Skeletal muscle satellite cell (primary cell): ENCODE measurements around the gene LMX1A.

Experiments
- H3K27me3 ChIP-seq: 2 replicates; pipeline ENCODE4 v1.7.0; 2013; ENCODE audit warnings: low read length; ENCODE audit not compliant: control insufficient read depth, insufficient read depth
- H3K36me3 ChIP-seq: 2 replicates; pipeline ENCODE4 v1.7.0; 2013; ENCODE audit warnings: mild to moderate bottlenecking, control low read depth, low read length; ENCODE audit not compliant: insufficient read depth
- H3K4me1 ChIP-seq: 2 replicates; pipeline ENCODE4 v1.7.0; 2013; ENCODE audit warnings: low read length; ENCODE audit not compliant: control insufficient read depth, insufficient read depth
- H3K4me2 ChIP-seq: 2 replicates; pipeline ENCODE4 v1.7.0; 2013; ENCODE audit warnings: mild to moderate bottlenecking, low read length
- H3K4me3 ChIP-seq: 2 replicates; pipeline ENCODE4 v1.7.0; 2013; ENCODE audit warnings: low read length
- H3K9ac ChIP-seq: 2 replicates; pipeline ENCODE4 v1.7.0; 2013; ENCODE audit warnings: mild to moderate bottlenecking, low read depth, low read length, moderate library complexity
- H3K9me3 ChIP-seq: replicated peaks from 2 replicates; pipeline ENCODE4 v1.7.0; 2013; ENCODE audit warnings: mild to moderate bottlenecking, control low read depth, low read length

The LMX1A gene

DNA sequence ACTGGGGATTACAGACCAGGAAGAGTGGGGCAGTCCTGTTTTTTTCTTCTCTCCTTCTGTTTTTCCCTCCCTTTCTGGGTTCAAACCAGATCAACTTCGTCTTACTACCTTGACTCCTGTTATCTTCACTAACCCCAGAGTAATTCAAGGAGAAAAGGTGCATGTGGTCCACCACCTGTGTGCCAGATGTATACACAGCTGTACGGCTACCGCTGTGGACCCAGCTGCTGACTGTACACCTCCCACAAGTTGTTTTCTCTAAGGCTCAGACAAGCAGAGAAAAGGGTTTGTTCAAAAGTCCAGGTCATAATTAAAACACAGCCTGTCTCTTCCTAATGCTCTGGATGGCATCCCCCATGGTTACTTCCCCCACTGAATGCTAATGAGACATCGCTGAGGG lies 102.1 kb downstream of the LMX1A start:
- H3K4me1 ChIP-seq = no peaks in the 10 kb centered on the region

GRCh38 chr1:165253818-165254254 lies 102.7 kb downstream of the LMX1A start:
- Histone ChIP-seq H3K9me3 (no peaks in the 10 kb centered on the region), H3K4me3 (no peak overlapping the region), H3K27me3 (no peaks in the 10 kb centered on the region), H3K4me1 (no peaks in the 10 kb centered on the region), H3K9ac (no peak overlapping the region), H3K4me2 (no peak overlapping the region), H3K36me3 (no peaks in the 10 kb centered on the region)

More for the DNA sequence above, 102.1 kb downstream of the LMX1A start:
- Histone ChIP-seq H3K27me3 (peaks cover 2% of the 10 kb centered on the region), H3K36me3 (no peaks in the 10 kb centered on the region), H3K4me2 (no peak overlapping the region), H3K9ac (no peak overlapping the region), H3K4me3 (no peak overlapping the region), H3K9me3 (no peaks in the 10 kb centered on the region)

DNA sequence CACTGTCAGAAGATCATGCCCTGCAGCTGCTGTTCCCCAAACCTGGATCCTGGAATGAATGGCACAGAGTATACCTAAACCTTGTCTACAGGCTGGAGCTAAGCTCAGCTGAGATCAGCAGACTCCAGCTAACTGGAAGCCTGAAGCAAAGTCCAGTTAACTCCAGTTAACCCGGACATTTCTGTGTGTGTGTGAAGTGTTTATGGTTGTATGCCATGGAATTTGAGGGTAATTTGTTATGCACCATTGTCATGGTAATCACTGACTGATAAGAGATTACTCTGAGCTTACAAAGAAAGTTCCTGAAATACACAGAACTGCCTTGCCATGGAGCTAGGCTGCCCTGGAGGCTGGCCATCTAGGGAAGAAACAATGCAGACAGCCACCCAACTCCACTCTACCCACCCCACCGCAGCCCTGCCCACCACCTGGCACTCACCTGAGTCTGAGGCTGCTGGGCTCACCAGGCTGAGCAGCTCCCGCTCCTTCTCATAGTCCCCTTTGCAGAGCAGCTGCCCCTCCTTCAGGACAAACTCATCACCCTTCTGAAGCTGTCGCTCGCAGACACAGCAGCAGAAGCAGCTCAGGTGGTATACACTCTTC lies 107.4 kb downstream of the LMX1A start:
- no peaks in the 10 kb centered on the region for H3K27me3 ChIP-seq
- no peak overlapping the region for H3K4me3 ChIP-seq
- no peak overlapping the region for H3K4me2 ChIP-seq
- H3K36me3 ChIP-seq = no peaks in the 10 kb centered on the region
- no peak overlapping the region for H3K9ac ChIP-seq
- no peaks in the 10 kb centered on the region for H3K9me3 ChIP-seq
- H3K4me1 ChIP-seq = no peaks in the 10 kb centered on the region

- H3K4me2 ChIP-seq = no peak overlapping the region
- H3K9me3 ChIP-seq = no peaks in the 10 kb centered on the region
- H3K9ac ChIP-seq = no peak overlapping the region
- H3K4me1 ChIP-seq = no peaks in the 10 kb centered on the region
- H3K4me3 ChIP-seq = no peak overlapping the region
- H3K36me3 ChIP-seq = no peaks in the 10 kb centered on the region
- H3K27me3 ChIP-seq = peaks cover 7% of the 10 kb centered on the region
Observed at GRCh38 chr1:165241952-165242351, 114.6 kb downstream of the LMX1A start.

- H3K27me3 ChIP-seq = peaks cover 13% of the 10 kb centered on the region
Observed at GRCh38 chr1:165241321-165241720, 115.2 kb downstream of the LMX1A start.

DNA sequence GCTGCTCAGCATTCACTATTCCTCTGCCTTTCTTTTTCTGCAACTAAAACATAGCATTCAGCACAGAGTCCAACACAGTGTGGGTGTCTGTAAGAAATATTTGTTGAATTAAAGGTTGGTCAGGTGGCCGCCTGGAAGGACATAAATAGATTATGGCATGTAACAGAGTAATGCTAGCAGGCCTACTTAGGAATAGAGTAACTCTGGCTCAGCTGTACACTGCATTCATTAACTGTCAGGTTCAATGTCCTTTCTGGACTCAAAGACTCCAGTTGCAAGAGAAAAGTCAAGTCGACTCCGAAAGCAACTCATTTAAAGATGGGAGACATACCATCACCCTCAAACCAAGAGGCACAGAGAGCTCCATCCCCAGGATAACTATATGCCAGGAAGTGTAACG lies 116.0 kb downstream of the LMX1A start:
- Histone ChIP-seq H3K27me3 (peaks cover 21% of the 10 kb centered on the region), H3K9ac (no peak overlapping the region), H3K36me3 (no peaks in the 10 kb centered on the region), H3K9me3 (no peaks in the 10 kb centered on the region), H3K4me2 (no peak overlapping the region), H3K4me3 (no peak overlapping the region), H3K4me1 (no peaks in the 10 kb centered on the region)

More at GRCh38 chr1:165241321-165241720, 115.2 kb downstream of the LMX1A start:
- H3K9me3 ChIP-seq = no peaks in the 10 kb centered on the region
- H3K4me3 ChIP-seq = no peak overlapping the region
- no peak overlapping the region for H3K9ac ChIP-seq
- H3K4me2 ChIP-seq = no peak overlapping the region
- no peaks in the 10 kb centered on the region for H3K36me3 ChIP-seq
- H3K4me1 ChIP-seq = no peaks in the 10 kb centered on the region

DNA sequence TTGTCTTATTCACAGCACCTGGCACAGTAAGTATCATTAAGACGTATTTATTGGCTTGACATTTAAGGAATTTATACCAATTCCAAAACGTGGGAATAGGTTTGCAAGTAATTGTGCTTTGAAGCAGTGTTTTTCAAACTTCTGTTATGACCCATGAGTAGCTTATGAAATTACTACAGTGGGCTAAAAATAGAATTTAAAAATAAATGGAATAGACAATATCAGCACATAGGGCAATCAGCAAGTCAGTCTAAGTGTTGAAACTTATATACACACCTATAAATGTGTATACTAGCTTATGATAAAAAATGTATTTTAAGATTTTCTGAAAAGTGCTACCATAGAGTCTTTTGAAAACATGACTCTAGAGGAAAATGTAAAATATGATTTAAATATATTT lies 116.6 kb downstream of the LMX1A start:
- Histone ChIP-seq H3K4me1 (no peaks in the 10 kb centered on the region), H3K4me2 (no peak overlapping the region), H3K9ac (no peak overlapping the region), H3K27me3 (peaks cover 27% of the 10 kb centered on the region), H3K4me3 (no peak overlapping the region), H3K9me3 (no peaks in the 10 kb centered on the region), H3K36me3 (no peaks in the 10 kb centered on the region)

DNA sequence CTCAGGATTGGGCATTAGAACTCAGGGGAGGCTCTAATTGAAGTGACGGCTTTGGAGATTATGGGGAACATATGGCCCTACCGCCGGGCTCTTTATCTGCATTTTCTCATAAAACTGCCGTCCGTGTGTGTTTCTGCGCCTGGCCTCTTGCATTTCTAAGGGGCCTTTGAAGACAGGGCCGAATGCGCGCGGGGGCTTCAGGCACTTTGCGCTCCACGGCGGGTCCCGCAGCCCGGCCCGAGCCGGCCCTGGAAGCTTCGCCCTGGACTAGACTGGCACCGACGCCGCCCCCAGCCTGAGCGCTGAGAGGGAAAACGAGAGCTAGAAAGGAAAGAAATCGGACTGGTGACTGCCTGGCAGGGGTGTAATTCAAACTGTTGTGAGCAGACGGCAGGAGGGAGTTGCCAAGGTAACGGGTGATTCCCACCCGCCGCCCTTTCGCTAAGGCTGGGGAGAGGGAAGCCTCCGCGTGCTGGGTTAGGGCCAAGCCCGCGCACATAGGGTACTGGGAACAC lies 120.7 kb downstream of the LMX1A start:
- H3K4me1 ChIP-seq = no peaks in the 10 kb centered on the region
- no peak overlapping the region for H3K4me3 ChIP-seq
- H3K9ac ChIP-seq = no peak overlapping the region

DNA sequence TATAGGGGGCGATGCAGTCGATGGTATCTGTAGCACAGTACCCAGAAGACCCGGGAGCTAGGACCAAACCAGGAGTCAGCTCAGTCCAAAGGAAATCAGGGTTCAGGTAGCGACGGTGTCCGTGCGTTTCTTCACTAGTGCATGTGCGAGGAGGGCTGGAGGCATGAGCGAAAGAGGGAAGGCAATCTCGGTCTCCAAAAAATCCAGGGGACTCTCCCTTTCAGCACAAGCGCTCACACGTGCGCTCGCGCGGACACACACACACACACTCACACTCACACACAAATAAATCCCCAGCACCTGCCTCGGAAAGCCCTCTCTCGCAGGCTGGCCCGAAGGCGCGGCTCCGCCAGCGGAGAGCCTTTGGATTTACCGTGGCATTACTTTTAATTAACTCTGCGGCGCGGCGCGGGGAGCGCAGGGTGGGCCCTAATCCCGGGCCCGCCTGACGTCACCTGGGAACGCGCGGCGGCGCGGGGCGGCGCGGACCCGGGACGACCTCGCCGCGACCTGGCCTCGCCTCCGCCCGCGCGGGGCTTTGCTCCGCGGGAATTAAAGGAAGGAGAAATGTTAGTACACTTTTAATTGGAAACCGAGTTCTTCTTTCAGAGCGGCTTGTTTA lies 121.2 kb downstream of the LMX1A start:
- no peak overlapping the region for H3K4me3 ChIP-seq
- H3K4me2 ChIP-seq = peak overlapping the region; percentile 41
- H3K9me3 ChIP-seq = no peaks in the 10 kb centered on the region
- H3K27me3 ChIP-seq = peaks cover 33% of the 10 kb centered on the region
- no peaks in the 10 kb centered on the region for H3K36me3 ChIP-seq
- H3K9ac ChIP-seq = no peak overlapping the region
- no peaks in the 10 kb centered on the region for H3K4me1 ChIP-seq

More for the DNA sequence above, 120.7 kb downstream of the LMX1A start:
- Histone ChIP-seq H3K27me3 (peaks cover 33% of the 10 kb centered on the region), H3K4me2 (peak overlapping the region; percentile 41), H3K36me3 (no peaks in the 10 kb centered on the region), H3K9me3 (no peaks in the 10 kb centered on the region)

- Histone ChIP-seq H3K4me2 (no peak overlapping the region), H3K9ac (no peak overlapping the region), H3K4me1 (no peaks in the 10 kb centered on the region), H3K27me3 (peaks cover 33% of the 10 kb centered on the region), H3K4me3 (no peak overlapping the region), H3K36me3 (no peaks in the 10 kb centered on the region), H3K9me3 (no peaks in the 10 kb centered on the region)
Observed at GRCh38 chr1:165234149-165234548, 122.4 kb downstream of the LMX1A start.

GRCh38 chr1:165228676-165229075 lies 127.8 kb downstream of the LMX1A start:
- no peaks in the 10 kb centered on the region for H3K36me3 ChIP-seq
- no peaks in the 10 kb centered on the region for H3K9me3 ChIP-seq
- H3K27me3 ChIP-seq = no peaks in the 10 kb centered on the region
- no peak overlapping the region for H3K4me2 ChIP-seq
- no peaks in the 10 kb centered on the region for H3K4me1 ChIP-seq
- H3K4me3 ChIP-seq = no peak overlapping the region
- H3K9ac ChIP-seq = no peak overlapping the region
